NCI-H1417 (cell line): Measurements from ENCODE around the gene STK39.
A peak's percentile ranks its signal among the peaks of the same experiment; 100 is the strongest.

ENCODE experiments used
- DNase-seq, 3 experiments: peaks; one replicate each; lab custom pipeline; 2025; lab: John Stamatoyannopoulos, UW

The STK39 gene

DNA sequence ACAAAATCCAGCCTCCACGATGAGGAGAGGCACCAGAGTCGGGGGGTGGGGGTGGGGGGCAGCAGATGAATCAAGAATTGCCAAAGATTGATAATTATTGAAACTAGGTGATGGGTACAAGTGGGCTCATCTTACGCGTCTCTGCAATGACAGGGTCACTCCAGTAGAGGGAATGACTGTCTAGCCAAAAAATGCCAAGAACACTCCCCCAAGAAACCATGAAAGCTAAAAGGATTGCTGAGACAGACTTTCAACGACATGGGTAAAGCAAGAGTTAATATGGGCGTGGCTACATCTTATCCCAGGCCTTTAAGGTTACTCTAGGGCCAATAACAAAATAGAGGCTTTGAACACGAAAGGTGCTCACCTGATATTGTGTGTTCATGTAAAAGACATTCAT, 86.5 kb downstream of the STK39 start:
- peak in 1 of 3 experiments; percentile 1 for DNase-seq

DNA sequence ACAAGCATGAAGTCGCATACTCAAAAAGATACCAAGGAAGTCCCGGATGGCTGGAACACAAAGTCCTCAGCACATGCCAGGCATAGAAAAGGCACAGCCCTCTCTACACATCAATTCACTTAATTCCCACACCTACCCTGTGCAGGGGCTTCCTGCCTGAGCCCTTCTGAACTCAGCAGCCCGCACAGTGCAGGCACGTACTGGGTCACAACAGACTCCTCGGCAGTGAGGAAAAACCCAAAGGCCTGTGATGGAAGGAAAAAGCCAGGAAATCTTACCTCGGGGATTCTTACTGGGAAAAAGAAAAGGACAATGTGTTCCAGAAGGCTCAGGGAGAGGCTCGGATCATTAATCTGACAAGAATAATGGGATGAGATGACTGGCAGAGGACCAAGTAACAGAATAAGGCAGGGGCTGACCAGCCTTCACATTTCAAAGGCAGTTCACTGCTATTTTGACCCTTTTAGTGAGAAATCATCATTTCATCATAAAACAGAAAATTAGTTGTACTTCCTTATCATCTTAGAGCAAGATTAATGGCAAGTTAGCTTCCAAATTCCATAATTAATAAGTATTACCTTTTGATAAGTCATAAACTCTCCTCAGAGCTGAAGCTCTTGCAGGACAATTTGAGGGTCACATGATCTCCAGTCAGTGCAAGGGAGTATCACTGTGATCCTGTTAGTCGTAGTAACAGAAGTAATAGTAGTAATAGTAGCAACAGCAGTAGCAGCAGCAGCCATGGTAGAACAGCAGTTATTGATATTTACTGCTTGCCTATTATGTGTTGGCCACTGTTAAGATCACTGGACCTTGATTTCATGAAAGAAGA, 87.4 kb downstream of the STK39 start:
- DNase-seq, result no peak

DNA sequence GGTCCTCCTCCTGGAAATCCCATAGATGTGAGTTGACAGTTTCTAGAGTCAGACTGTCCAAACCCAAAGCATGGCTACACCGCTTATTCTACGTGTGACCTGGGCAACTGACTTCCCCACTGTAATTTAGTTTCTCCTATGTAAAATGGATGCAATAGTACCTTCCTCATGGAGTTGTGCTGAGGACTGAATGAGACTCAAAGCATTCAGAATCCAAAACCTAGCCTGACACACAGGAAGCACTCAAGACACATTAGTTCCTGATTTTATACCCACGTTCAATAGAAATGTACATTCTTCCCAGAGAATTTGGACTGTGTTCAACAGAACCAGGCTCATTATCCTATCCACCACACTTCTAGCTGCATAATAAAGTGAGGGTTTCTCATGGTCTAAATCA, 88.8 kb downstream of the STK39 start:
- no peak for DNase-seq

DNA sequence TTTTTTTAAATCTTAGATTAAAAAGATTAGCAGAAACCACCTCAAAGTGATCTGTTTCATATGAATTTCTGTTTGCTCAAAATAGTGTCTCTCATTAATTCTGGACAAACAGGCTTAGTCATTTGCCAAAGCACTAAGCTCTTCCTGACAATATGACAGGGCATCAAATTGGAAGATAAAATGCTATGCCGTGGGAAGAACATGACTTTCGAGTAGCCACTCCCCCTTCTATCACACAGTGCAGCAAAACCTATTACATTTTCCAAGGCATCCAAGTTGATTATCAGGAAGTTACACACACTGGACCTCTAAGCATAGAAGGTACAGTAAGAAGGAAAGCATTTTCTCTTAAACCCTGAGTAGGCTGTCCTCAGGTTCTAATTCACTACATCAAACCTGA, 89.5 kb downstream of the STK39 start:
- no peak for DNase-seq

DNA sequence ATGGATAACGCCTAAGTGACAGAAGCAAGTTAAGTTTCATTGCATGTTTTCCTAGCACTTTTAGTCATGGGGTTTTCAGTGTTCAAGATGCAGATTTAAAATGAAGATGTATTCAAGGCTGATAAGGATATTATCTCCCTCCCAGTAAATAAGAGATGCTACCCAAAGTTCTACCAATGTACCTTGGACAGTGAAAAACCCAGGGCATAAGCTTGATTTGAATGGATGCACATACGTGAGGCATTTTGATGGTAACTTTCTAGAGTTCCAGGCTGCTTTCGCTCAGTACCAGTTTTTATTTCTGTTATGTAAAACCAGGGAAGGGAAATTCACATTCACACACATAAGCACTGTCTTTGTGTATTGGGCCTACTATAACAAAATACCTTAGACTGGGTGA, 90.3 kb downstream of the STK39 start:
- DNase-seq, result no peak

DNA sequence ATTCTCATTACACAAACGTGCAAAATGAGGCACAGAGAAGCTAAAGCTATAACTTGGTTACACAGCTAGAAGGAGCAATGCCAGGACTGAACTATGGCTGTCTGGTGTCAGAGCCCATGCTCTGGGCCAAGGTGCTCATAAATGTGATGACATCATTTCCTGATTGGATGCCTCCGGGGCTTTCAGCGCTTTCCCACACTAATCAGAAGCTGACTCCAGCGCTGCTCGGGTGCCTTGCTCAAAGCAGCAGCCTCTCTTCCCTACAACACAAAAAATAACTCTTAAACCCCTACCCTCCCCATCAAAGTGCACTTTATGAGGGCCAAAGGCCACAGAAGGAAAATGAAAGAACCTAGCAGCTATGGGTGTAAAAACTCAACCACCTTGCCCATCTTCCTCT, 90.7 kb downstream of the STK39 start:
- peak in 1 of 3 experiments; percentile 10 for DNase-seq

DNA sequence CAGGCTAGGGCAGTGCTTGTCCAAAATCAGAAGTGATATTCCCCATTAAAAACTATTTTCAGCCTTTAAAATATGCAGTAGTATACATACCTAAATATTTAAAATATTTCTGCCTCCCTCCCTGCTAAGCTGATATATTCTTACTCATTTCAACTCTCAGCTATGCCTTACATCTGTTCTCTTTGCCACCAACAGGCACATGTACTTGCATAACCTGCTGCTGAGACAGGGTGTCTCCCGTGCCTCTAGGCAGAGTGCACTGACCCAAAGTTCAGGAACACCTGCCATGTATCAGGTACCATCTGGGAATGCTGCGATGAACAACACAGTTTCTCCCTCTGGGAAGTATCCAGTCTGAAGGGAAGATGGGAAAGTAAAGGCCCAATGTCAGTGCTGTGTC, 91.7 kb downstream of the STK39 start:
- DNase-seq, result no peak

DNA sequence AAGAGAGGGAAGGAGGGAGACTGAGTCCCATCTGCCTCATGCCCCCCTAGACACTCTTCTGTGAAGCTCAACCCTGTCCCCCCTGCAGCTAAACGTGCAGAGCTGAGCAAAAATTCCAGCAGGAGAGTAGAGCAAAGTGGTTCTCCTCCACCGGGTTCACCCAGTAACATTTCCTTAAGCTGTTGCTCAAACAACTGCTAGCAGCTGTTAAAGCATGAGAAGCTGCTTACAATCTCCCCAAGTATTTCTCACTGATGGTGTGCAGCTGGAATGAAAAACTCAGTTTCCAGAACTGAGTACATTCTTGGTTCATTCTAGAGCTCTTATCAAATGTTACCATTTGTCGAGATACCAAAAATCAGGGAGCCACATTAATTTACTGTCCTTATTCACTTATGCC, 92.3 kb downstream of the STK39 start:
- DNase-seq, result no peak

DNA sequence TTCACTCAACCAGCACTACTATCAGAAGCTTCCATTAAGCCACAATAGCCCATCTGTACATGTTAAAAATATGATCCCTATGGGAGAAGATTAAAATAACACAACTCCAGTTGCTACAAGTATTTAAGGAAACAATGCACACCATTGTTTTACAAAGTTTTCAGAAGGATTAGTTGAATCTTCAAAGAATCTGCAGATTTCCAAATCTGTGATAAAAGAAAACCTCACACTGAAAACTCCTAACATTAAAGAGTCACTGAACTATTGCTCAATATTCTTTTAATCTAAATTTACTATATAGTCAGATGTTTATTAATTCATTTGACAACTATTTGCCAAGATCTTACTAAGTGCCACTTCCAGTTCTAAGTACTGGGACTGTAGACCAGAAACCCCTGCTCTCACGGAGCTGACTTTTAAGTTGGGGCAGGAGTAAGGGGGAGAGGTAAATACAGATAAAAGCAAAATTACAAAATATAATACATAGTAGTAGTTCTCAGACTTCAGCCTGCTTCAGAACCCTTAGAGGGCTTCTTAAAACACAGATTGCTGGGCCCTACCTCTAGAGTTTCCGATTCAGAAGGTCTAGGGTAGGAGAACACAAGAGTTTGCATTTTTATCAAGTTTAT, 94.4 kb downstream of the STK39 start:
- no peak for DNase-seq

DNA sequence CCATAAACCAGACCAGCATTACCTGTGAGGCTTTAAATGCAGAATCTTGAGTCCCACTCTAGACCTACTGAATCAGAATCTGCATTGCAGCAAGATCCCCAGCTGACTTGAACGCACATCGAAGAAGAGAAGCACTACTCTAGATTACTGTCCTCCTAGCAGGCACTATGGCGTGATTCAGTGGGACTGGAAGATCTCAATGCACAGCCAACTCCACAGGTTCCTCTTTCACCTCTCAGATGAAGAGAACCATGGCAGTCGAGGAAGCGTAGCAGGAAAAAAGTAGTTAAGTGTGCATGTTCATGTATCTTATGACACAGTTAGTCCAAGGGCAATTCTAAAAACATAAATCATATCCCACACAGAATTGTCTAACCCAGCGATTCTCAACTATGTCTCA, 97.4 kb downstream of the STK39 start:
- no peak for DNase-seq

DNA sequence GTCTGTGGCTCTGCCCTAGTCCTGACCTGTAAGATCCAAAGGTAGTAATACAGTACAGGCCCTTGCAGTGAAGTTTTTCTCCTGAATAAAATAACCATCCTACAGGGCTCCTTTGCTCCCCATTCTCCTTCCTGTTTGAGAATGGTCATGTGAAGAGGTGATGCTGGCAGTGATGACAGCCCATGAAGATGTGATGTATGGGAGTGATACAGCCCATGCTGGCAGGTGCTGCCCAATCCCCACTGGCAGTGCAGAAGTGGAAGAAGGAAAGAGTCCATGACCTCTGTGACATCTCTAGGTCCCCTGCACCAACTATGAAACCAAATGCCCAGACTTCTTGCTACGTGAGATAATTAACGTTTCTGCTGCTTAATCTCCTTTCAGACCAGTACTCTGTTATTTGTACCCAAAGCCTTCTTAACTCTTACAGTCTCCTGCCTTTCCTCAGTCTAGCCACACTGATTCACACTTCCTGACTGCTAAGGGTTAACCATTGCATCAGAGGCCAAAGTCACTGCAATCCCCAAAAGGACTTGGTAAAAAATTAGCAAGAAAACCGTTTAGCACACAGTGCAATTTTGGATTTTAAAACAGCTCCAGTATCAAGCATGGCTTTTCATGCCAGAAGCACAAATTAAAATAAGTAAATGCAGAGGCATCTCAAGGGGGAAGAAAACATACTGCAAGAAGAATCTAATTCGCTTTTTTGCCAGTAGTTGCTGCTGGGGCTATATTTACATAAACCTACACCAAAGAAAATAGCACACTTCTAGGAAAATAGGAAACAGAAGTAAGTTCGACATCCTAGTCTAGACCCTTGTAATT, 98.0 kb downstream of the STK39 start:
- DNase-seq, result no peak

DNA sequence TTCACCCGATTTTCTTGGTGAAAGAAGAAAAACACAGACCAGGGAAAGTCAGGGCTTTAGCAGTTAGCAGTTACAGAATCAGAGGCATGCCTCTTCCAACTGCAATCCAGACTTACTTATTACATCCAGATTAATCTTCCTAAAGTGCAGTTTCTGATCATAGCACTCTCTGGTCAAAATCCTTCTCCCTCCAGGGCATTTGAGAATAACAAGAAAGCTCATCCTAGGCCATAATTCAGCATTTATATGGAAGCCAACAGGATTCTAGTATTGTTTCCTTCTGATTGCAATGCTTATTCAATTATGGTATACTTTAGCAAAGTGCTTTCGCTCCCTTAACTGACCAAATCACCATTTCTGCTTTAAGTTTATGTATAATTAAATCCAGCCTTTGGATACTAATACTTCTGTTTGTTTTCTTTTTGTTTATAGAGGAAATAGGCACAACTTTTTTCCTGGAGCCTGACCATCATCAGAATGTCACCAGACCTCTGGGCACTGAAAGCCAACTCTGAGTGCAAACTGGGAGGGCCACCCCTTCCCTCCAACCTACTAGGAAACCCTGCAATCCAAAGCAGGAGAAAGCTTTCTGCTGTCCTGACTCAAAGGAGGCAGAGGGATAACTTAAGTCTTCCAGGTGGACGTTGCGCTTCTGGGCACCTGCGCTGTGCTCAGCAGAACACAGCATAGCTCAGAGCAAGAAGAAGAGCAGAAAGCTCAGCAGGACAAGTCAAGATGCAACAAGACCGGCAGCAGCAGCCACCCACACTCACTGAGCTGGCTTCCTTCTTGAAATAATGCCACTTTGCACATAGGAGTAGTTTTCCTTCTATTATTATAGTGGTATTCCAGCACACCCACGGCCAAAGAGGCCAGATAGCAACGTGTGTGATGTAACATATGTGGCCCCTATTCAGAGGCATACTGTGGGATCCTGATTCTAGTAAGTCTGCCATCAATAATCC, 99.3 kb downstream of the STK39 start:
- DNase-seq, result no peak

DNA sequence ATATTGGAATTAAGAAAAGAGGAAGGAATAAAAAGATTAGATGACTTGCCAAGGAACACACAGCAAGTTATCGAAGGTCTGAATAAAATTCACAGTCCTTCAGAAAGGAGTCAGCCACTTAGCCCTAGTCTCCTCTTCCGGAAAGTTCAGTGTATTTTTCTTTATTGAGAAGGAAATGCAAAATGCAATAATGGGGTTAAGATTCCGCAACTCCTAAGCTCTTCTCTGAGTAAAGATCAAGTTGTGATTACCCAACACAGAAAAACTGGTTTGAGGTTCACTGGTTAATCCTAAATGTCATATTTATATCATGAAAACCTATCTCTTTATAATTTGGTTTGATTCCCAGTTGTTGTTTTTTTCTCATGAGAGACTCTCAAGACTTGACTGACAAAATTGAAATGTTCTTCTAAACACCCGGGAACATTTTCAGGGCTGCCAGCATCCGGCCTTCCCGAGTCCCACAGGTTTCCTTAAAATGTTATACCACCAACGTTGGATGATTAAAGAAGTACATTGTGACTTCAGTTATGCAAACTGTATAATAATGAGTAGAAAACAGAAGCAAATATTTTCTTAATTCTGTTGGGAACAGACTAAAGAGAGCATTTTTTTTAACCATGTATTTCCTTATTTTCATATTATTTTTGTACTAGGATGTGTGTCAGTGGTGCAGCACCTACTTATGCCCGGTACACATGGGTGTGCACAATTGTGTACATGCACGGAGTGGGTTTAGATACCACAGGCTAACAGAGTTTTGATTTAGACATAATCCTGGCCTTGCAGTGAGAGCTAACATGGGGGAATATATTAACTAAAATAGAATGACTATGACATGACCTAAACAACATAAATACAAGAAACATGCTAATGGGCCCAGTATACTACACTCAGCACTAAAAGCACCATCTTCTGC, 100.2 kb downstream of the STK39 start:
- no peak for DNase-seq

DNA sequence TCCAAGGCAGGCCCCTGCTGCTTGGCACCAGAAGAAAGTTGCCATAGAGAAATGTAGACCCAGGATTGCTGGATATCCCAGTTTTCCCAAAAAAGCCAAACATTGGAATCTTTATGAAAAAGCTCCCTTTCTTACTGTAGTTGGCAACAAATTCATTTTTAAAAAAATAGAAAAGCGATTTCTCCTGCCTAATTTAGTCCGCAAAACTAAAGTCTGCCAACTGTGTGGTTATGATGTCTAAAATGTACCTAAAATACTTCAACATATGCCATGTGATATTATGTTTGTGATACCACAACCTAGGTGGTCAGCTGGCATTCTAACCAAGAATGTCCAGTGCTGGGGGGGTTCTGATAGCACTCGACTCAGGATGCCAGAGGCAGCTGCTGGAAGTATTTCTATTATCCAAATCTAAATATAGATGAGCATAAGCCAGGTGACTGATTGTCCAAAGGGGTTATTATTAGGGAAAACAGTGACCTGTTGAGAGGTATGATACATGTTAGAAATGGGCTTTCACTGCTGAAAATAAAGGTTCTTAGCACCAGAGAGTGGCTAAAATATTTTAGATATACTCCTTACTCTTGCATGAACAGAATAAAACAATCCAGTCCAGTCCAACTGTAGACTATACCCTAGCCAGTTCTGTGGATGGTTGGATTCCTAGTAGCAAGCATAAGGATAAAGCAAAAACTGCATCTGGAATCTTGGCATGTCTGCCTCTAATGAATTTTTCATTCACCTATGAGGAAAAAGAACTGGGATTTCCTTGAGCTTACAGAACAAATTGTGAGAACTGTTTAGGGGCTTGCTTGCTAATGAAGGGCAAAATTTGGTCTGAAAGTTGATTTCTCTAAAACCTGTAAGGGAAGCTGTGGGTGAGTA, 101.7 kb downstream of the STK39 start:
- peak in 1 of 3 experiments; percentile 7 for DNase-seq

DNA sequence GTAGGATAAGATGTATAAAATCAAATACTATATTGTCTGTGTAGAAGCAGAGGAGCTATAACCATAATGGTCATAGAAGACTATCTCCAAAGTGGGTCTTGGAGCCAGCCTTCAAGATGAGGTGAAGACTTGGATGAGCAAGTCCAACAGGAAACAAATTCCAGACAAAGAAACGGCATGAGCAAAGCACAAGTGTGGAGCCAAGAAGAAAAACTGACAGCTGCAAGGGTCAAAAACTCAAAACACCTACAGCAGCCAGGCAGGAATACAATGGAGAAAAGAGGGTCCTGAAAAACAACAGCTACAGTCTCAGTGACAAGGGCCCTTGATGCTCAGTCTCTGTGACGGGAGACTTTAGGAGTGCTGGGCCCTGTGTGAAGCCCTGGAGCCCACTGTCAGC, 102.4 kb downstream of the STK39 start:
- peak in 1 of 3 experiments; percentile 42 for DNase-seq

DNA sequence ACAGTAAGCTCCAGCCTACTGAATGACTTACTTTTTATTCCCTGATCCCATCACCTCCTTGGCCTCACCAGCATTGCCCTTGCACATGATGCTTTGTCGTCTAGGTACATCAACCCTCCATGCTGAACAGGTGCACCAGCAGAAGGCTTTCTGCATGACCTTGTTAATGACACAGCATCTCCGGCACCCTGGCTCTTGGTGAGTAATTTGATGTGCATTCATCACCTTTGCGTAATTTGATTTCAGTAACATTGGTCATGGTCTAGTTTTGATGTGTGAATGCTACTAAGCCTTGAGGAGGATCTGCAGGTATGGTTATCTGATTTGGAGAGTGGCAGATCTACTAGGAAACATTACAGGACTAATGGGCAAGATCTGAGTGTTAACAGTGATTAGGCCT, 103.6 kb downstream of the STK39 start:
- DNase-seq, result no peak

DNA sequence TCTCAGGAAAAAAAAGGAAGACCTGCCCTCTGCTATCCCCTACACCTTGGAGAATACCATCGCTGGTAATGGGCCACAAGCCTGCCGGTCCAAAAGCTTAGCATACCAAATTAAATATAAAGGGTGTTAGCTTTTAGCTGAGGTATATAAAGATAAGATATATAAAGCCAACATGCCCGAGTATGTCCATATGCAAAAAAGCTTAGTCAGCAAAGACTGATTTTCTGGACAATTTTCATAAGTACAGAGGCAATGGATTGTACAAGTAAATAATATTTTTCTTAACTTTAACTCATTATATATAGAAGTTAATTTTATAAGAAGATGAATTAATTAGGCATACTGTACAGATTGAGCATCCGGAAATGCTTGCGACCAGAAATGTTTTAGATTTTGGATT, 106.5 kb downstream of the STK39 start:
- no peak for DNase-seq

DNA sequence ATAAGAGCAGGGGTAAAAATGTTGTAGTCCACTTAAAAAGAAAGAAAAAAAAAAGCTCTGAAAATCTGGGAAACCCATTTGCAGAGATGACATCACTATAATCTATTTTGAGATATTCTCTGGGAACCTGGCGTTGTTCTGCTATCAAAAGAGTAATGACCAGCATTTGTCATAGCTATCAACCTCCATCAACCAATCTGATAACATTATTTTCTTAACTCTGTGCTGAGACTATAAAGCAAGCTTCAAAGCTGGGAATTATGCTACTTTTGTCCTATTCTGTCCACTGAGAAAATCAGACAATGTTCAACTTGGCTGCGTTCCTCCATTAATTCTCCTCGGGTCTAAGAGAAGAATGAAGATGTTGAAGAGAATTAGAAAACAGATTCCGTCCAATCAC, 107.5 kb downstream of the STK39 start:
- DNase-seq, result no peak

DNA sequence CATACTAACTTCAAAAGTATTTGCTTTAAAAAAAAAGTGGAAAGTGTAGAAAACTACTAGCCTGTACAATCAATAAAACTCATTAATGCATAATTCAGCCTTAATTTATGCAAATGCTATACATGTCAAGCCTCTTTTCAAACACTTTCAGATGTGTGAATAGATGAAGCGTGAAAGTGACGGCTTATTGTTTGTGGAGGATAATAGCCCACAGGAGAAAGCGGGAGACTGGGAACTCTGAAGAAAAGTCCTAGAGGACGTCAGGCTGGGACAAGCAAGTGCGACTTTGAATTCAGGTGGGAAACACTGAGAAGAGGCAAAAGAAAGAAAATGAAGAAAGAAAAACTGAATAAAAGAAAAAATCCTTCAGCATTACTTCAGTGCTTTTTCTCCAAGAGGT, 108.5 kb downstream of the STK39 start:
- DNase-seq, result peak in 1 of 3 experiments; percentile 0

DNA sequence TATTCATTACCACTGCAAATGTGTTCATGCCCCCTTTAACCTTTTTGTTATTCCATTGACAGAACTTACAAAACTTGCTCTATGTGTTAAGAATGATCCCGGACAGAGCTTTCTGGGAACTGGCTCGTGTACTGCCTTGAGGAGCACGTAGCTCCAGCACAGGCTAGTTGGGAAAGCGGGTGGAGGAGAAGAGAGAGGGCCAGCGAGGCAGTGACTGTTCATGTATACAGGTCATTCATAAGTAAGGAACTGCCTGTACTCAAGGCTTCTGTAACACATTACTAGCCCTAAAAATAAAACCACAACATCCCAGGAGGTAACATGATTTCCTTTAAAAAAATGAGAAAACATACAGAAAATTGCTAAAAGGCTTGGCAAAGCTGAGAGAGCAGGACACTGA, 109.0 kb downstream of the STK39 start:
- DNase-seq, result no peak
